HepG2 (cell line): ENCODE measurements around the gene ZC3H7B. TPM values are rescaled to one million over a fixed set of nuclear protein-coding genes. Genes with fewer than 3 reads are reported as not detected.

Source experiments
- ATAC-seq: fragments of 200-7000 bp; cut with Tn5 transposase; 3 replicates; pipeline ENCODE4 v1.9.1; 2020; ENCODE audit warnings: mild to moderate bottlenecking, moderate library complexity
- BruUV-seq: library from RNA; stranded (reverse); fragments of 400-500 nt; replicated peaks from 2 replicates; lab custom pipeline; 2021; lab: Mats Ljungman, UMichigan
- CTCF ChIA-PET: fragments of 300-600 bp; formaldehyde crosslinking; extraction: SDS; loops from one replicate; lab custom pipeline; 2021; ENCODE audit warnings: low total read pairs, inconsistent platforms, low intra/inter-chr PET ratio; lab: Yijun Ruan, JAX
- POLR2A ChIA-PET: fragments of 350-600 bp; sonication (Branson Sonifier 250); formaldehyde crosslinking; loops from one replicate; lab custom pipeline; 2020; ENCODE audit warnings: antibody characterized with exemption, inconsistent platforms; lab: Yijun Ruan, JAX
- DNase-seq: peaks from one replicate; pipeline ENCODE4 v3.0.0-alpha.2; 2015; ENCODE audit warnings: low spot score
- FAIRE-seq: peaks from 3 replicates; lab custom pipeline; 2011; peaks lifted over from hg19 to GRCh38; lab: Jason Lieb, UNC
- H2AFZ ChIP-seq: one replicate; pipeline ENCODE4 v1.6.1; 2011; ENCODE audit warnings: low read length, inconsistent platforms
- H3K27ac ChIP-seq: fragments of 300-600 bp; 3 replicates; pipeline ENCODE4 v1.8.0; 2011; ENCODE audit warnings: mixed run types, mild to moderate bottlenecking, mixed read lengths, low read length, inconsistent platforms; ENCODE audit not compliant: insufficient read depth; ENCODE audit errors: extremely low read length
- H3K27me3 ChIP-seq, 2 experiments: fragments of 200-600 bp in 1 of 2; 2 replicates in 1 of 2; 3 replicates in 1 of 2; pipeline versions ENCODE4 v1.6.0 to v1.8.0; 2011; ENCODE audit warnings: low read length in 2 of 2, mild to moderate bottlenecking in 2 of 2, moderate library complexity in 2 of 2, inconsistent platforms in 1 of 2; ENCODE audit not compliant: insufficient read depth in 2 of 2, control insufficient read depth in 1 of 2
- H3K36me3 ChIP-seq, 2 experiments: fragments of 200-600 bp in 1 of 2; replicated peaks in 1 of 2; 2 replicates in 1 of 2; 3 replicates in 1 of 2; pipeline versions ENCODE4 v1.5.1 to v1.8.0; 2011; ENCODE audit warnings: low read length in 2 of 2, inconsistent platforms in 1 of 2; ENCODE audit not compliant: insufficient read depth in 2 of 2, control insufficient read depth in 1 of 2
- H3K4me1 ChIP-seq: 2 replicates; pipeline ENCODE4 v1.5.1; 2012; ENCODE audit warnings: low read length, inconsistent platforms; ENCODE audit not compliant: insufficient read depth
- H3K4me2 ChIP-seq: 2 replicates; pipeline ENCODE4 v1.6.0; 2011; ENCODE audit warnings: low read depth, low read length, inconsistent platforms
- H3K4me3 ChIP-seq, 3 experiments: fragments of 200-600 bp in 1 of 3; sonication (generic), shearing (Covaris generic) in 1 of 3; replicated peaks in 1 of 3; 2 replicates each; pipeline ENCODE4 v1.5.1; 2011 to 2016; ENCODE audit warnings: low read length in 3 of 3, inconsistent platforms in 2 of 3, low read depth in 2 of 3, mild to moderate bottlenecking in 2 of 3, control low read depth in 1 of 3, mixed read lengths in 1 of 3; ENCODE audit not compliant: insufficient read depth in 1 of 3
- H3K79me2 ChIP-seq: one replicate; pipeline ENCODE4 v1.6.1; 2011; ENCODE audit warnings: low read length, inconsistent platforms; ENCODE audit not compliant: insufficient read depth
- H3K9ac ChIP-seq: 2 replicates; pipeline ENCODE4 v1.6.0; 2011; ENCODE audit warnings: mild to moderate bottlenecking, low read depth, low read length, inconsistent platforms; ENCODE audit not compliant: insufficient read depth
- H3K9me3 ChIP-seq: 2 replicates; pipeline ENCODE4 v1.5.1; 2012; ENCODE audit warnings: mild to moderate bottlenecking, low read length
- H4K20me1 ChIP-seq: 2 replicates; pipeline ENCODE4 v1.6.0; 2011; ENCODE audit warnings: inconsistent platforms, mild to moderate bottlenecking, low read length, moderate library complexity; ENCODE audit not compliant: insufficient read depth
- AGO2 ChIP-seq: fragments of 200-400 bp; formaldehyde crosslinking; optimal IDR thresholded peaks from 2 replicates; pipeline ENCODE3; 2017; ENCODE audit warnings: mild to moderate bottlenecking, low read depth, low read length, moderate library complexity
- FOSL2 ChIP-seq: sonication (generic); formaldehyde crosslinking; IDR thresholded peaks from 2 replicates; pipeline ENCODE4 v1.4.0; 2020; ENCODE audit warnings: missing genetic modification reagents
- HDAC2 ChIP-seq: sonication (generic); formaldehyde crosslinking; IDR thresholded peaks from 2 replicates; pipeline ENCODE4 v1.4.0; 2020; ENCODE audit warnings: missing genetic modification reagents
- TRAFD1 ChIP-seq: sonication (generic); formaldehyde crosslinking; IDR thresholded peaks from 2 replicates; pipeline ENCODE4 v1.5.1; 2020; ENCODE audit warnings: missing genetic modification reagents, mild to moderate bottlenecking, borderline replicate concordance
- ZNF768 ChIP-seq: sonication (generic); formaldehyde crosslinking; IDR thresholded peaks from 2 replicates; pipeline ENCODE4 v1.4.0; 2020; ENCODE audit warnings: missing genetic modification reagents
- WGBS: methylation state at CpG from one replicate; pipeline ENCODE4 v1.1.6; 2017; ENCODE audit warnings: low lambda C conversion rate; 5-methylcytosine and 5-hydroxymethylcytosine counted together
- in situ Hi-C: cut with HindIII; loops from 2 replicates; pipeline ENCODE4 v1.10.0; 2017; ENCODE audit warnings: low pct_unique_long_range_greater_than_20kb; ENCODE audit not compliant: extremely low pct_ligation_motif_present
- intact Hi-C: fragments of 100-400 bp; cut with micrococcal nuclease; formaldehyde crosslinking; loops from one replicate; pipeline ENCODE4 v1.10.0; 2022; ENCODE audit not compliant: unreplicated experiment
- polyA plus RNA-seq, 8 experiments: library from polyadenylated mRNA; depleted of rRNA in 3 of 8; stranded (reverse) in 7 of 8; unstranded in 1 of 8; fragments of >200 nt; fragmentation: Illumina TruSeq in 4 of 8; extraction: Trizol in 4 of 8; gene quantifications; 2 replicates each; pipeline versions ENCODE4 v1.2.1 to v1.2.3, GENCODE V29; 2011 to 2016; ENCODE audit warnings: low read depth in 4 of 8, missing spikeins in 1 of 8, mixed read lengths in 1 of 8; ENCODE audit not compliant: insufficient read depth in 1 of 8
- total RNA-seq, 5 experiments: library from RNA; depleted of rRNA; stranded (reverse); fragments of >200 nt; fragmentation: Illumina TruSeq; extraction: Trizol; gene quantifications; 2 replicates each; pipeline ENCODE4 v1.2.3, GENCODE V29; 2016; ENCODE audit warnings: low read depth in 1 of 5

Gene ZC3H7B
- total and polyA plus RNA-seq, 2 of the 13 experiments (the other 11 are each of a cell fraction or from before 2014, with no cell fraction given), result 26.4 to 37.2 TPM

- TF ChIP-seq AGO2 (peak; percentile 18), FOSL2 (peak; percentile 51; the same call in 1 of the 2 replicates), HDAC2 (CRISPR knock-in tag) (no peak), TRAFD1 (CRISPR knock-in tag) (no peak), ZNF768 (CRISPR knock-in tag) (peak; percentile 18; the same call in 1 of the 2 replicates)
- TF ChIP-seq, all 625 proteins: peak for 3
- in situ Hi-C loops (no loop called here), intact Hi-C loops (no loop called here)
- no peak overlapping the region for H3K4me2 ChIP-seq
- H3K4me1 ChIP-seq, result no peaks in the 10 kb centered on the region
- no peak overlapping the region for H3K27ac ChIP-seq
- no peaks in the 10 kb centered on the region for H3K9me3 ChIP-seq
- no peaks in the 10 kb centered on the region for H4K20me1 ChIP-seq
- CTCF ChIA-PET, result no interaction called here
- no peak overlapping the region for H3K4me3 ChIP-seq
- H3K9ac ChIP-seq, result no peak overlapping the region
- POLR2A ChIA-PET, result interaction anchor here (0.7 to 1.0 kb wide), 3 partner anchors 9 to 212 kb away, joined by 3 to 4 read pairs (median 3); partner anchors contain the start of genes ACO2, PHF5A and RANGAP1
- no peak overlapping the region for H2AFZ ChIP-seq
- no peaks in the 10 kb centered on the region for H3K79me2 ChIP-seq
- FAIRE-seq, result no peak
- no TSS peak for BruUV-seq
- 93% methylated on average over 11 of the region's 20 CpGs for WGBS
- no peak for DNase-seq
- H3K36me3 ChIP-seq, result peaks cover 41 to 80% of the 10 kb centered on the region in 2 experiments
- no peak for ATAC-seq
- H3K27me3 ChIP-seq, result no peaks in the 10 kb centered on the region
These were observed 44.8 kb upstream of the ZC3H7B start for GRCh38 chr22:41256254-41257253.
